ENCODE results near the gene MAP2K5.

Gene MAP2K5

GRCh38 chr15:67788986-67789385 lies 246.5 kb downstream of the MAP2K5 start:
- no peak for FAIRE-seq

DNA sequence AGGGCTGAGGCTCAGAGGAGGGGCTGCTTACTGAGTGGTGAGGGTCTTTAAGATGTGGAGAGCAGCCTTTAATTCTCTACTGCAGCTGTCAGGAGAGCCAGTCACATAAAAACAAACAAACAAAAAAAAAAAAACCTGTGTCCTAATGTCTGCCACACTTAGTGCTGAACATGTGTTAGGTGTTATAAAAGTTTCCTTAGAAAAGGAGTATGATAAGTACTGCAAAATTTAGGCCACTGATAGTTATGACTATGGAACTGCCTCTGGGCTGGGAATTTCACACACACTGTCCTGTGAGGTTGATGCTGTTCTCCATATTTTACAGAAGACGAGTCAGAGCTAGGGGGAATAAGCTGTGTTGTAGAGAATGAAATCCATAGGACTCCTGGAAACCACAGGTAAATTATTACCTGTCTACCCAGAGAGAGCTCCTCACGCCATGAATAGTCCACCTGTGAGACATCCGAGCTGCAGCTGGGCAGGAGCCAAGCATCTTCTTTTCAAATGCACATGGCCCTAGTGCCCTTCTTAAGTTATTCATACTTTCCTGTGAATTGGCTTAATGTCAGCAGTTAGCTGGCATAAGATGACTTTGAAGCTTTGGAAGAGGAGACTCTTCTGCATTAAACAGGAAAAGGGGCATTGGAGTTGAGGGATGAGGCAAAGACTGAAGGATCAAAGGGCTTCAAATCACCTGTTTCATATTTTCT lies 248.3 kb downstream of the MAP2K5 start:
- FAIRE-seq: no peak

DNA sequence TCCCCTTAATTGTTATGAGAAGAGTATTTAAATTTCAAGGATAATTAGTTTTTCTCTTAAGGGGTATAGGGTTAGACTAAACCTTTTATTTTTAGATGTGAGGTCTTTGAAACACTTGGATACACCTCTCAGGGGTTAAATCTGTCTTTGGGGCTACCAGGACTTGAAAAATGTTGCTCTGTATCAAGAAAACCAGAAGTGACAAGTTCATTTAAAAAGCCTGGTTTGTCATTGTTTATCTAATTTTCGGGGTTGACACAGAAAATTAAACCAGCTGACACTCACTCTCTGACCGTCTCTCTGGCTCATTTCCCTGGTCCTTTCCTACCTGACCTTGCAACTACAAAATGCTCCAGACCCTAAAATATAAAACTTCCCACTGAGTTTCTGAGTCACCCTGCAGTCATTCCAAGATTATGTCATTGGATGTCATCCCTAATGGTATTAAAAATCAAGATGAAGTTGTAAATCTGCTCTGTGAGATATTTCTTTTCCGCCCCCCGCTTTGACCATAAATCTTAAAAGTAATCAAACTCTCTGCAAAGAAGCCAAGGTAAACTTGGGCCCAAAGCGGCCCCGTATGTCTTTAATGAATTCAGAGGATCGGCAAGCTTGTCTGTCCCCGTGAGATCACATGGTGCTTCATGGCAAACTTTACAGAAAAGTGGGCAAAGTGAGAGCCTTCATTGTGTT lies 249.9 kb downstream of the MAP2K5 start:
- no peak for FAIRE-seq

DNA sequence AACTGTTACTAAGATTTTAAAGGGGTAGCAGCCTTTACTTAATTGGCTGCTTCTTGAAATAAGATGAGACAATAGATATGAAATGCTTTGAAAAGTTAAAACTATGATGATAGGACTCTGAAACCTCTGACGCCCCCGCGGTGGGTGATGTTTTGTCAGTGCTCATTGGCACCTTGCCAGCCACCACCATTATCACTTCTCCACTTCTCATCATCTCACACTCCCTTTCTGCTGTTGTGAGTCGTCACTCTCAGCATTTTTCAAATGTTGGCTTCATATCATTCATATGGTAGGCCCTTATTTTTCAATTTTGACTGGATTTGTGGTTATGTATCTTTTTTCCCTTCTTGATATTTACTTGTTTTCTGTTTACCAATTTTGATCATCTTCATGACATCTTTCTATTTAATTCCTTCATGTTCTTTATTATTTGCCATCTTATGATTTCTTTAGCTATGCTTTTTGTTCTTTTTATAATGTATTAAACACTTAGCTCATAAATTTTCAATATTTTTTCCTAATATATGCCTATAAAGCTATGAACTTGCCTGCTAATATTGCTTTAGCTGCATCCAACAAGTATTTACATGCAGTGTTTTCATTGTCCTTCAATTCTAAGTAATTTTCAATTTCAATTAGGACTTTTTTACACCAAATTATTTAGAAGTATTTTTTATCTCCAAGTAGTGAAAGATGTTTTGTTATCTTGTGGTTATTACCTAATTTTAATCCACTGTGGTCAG lies 252.5 kb downstream of the MAP2K5 start:
- FAIRE-seq: no peak

DNA sequence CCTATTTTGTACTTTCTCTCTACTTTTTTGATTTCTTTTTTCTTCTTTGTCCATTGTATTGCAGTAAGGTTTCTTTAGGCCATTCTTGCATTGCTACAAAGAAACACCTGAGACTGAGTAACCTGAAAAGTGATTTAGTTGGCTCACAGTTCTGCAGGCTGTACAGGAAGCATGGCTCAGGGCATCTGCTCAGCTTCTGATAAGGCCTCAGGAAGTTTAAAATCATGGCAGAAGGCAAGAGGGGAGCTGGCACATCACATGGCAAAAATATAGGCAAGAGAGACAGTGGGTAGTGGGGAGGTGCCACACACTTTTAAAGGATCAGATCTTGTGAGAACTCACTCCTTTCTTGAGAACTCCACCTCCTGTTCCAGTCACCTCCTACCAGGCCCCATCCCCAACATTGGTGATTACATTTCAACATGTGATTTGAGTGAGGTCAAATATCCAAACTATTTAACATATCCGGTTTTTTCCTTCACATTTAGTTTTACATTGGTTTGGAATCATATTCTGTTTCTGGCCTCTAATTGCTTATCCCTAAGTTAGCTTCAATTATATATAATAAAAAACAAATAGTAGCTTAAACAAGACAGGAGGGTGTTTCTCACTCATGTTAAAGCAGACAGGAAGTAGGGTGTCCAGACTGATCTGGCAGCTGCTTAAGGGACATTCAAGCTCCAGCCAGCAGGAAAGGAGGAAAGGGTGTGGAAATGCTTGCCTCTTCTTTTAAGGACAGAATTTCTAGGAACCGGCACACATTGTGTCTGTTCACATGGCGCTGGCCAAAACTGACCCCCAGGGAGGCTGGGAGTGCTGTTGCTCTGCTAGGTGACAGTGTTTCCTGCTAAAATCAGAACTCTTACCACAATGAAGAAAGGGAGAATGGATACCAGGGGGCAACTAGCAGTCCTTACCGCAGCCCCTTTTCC lies 254.0 kb downstream of the MAP2K5 start:
- FAIRE-seq: no peak

DNA sequence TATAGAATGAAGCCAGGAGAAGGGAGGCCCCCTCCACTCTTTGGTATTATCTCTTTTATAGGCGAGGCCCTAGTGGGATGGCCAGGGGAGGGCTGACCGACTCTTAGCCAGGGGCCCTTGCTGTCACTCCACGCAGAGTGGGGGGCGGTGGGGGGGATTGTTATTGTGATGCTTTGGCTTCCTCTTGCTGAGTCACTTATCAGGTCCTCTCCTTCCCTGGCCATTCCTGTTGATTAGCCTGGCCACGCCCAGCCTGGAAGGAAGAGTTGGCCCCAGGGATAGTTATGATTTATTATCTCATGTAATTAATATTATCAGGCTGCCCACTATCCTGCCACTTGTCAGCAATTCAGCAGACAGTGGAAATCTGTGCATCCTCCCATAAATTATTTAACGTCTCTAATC lies 257.3 kb downstream of the MAP2K5 start:
- no peak for FAIRE-seq

GRCh38 chr15:67801142-67801541 lies 258.6 kb downstream of the MAP2K5 start:
- FAIRE-seq: no peak

GRCh38 chr15:67801926-67802914 lies 259.7 kb downstream of the MAP2K5 start:
- no peak for FAIRE-seq

- FAIRE-seq: no peak
These were observed 260.8 kb downstream of the MAP2K5 start for GRCh38 chr15:67803299-67803698.

DNA sequence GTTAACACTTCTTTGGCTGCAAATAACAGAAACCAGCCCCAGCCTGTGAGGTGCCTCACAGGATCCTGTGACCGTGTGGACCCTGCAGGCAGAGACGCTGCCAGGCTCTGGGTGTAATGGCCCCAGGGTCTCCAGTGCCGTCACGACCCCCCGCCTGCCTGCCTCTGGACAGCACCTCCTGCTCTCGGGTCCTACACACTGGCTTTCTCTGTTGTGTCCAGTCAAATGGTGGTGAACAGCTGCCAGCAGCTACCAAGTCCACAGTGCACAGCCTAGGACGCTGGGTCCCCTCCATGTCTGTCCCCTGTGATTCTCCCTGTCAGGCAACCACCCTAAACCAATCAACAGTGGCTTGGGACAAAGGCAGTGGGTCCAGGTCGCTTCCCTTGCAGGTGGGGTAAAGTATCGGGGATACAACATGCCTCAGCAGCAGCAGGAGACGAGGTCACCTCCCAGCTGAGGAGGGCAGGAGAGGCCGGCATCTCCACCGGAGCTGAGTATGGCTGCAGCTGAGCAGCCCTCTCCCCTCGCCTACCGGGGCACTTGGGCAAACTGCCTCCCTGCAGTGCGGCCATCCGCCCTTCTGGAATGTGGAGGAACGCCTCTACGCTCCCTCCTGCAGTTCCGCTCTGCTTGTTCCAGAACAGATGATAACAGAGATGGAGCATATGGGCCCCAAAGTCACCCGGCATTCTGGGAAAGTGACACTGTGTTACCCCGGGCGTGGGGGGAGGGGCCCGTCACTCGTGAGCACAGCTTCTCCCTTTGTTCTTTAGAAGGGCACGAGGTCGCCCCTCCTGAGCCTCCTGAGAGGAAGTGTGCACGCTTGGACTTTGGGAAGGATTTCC lies 261.7 kb downstream of the MAP2K5 start:
- FAIRE-seq: no peak

DNA sequence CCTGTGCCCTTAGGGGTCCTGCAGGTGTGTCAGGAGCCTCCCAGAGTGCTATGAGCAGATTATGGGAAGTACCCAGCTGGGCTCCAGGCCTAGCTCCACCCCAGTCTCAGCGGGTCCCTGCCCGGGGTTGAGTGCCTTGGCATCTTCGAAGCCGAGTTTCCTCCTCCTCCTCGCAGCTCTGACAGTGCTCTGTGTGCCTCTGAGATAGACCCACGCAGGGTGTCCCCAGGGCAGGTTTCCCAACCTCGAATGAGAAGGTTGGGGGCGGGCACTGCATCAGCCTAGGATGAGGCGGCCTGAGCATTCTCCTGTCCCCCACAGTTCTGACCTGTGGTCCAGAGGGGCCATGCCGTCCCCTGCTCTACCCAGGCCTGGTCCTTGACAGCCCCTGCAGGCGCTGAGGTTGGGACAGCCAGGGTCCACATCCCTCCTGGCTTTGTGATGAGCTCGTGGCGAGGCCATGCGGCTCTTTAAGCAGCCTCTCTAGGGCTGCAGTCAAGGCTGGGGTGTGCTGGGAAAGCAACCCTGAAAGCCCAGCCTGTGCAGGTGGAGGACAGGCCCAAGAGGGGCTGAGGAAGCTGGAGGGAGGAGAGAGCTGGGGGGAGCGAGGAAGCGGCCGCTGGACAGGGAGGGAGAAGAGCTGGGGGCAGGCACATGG lies 262.6 kb downstream of the MAP2K5 start:
- no peak for FAIRE-seq

GRCh38 chr15:67805666-67806516 lies 263.4 kb downstream of the MAP2K5 start:
- no peak for FAIRE-seq

DNA sequence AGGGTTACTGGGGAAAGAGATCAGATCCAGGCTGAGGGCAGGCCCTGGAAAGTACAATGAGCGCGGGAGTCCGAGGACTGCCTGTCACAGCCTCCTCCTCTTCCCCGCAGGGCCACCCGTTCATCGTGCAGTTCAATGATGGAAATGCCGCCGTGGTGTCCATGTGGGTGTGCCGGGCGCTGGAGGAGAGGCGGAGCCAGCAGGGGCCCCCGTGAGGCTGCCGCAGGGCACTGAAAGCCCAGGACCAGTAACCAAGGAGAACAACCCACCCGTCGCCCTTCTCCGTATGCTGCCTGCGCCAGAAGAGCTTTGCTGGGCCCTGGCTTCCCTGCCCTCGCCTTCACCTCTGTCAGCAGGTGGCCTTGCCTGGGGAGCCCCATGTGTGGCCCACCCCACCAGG lies 264.0 kb downstream of the MAP2K5 start:
- no peak for FAIRE-seq

DNA sequence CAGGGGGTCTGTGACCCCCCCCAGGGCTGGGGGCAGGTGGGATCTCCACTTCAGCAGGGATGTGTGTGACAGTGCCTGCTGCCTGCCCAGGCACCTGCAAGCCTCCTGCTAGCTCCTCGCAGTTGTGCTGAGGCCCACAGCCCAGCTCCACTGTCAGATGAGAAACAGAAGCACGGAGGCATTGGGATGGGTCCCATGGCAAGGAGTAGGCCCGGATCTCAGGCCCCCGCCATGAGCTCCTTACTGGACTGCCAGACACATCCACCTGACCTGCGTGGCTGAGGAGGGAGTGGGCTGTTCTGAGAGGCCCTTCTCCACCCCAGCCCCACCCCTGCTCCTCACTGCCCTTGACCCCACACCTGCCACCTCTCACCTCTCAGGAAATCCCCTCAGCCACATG lies 264.6 kb downstream of the MAP2K5 start:
- no peak for FAIRE-seq

DNA sequence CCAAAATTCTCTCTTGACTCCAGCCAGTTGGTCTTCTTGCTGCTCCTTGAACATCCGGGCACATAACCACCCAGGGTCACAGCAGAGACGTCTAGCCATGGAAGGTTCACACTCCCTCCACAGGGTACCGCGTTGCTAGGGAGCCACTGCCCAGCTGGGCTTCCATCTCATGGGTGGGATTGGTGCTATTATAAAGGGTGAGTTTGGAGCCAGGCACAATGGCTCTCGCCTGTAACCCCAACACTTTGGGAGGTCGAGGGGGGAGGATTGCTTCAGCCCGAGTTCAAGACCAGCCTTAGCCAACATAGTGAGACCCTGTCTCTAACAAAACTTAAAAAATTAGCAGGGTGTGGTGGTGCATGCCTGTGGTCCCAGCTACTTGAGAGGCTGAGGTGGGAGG lies 265.3 kb downstream of the MAP2K5 start:
- FAIRE-seq: no peak

DNA sequence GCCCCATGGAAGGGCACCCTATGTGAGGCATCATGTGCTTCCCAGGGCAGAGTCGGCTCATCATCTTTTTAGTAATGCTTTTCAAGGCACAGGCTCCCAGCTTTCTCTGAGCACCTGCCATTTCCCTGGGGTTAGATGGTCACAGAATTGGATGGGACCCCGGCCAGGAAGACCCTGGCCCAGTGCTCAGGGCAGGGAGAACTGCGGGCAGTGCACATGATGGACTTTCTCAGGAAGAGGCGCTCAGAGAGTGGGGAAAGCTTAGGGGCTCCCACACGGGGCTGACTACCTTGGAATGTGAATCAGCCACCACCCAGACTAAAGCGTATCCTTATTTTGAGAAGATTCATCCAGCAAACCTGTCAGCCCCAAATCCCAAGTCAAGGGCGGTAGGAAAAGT lies 266.3 kb downstream of the MAP2K5 start:
- no peak for FAIRE-seq

GRCh38 chr15:67809441-67809840 lies 266.9 kb downstream of the MAP2K5 start:
- FAIRE-seq: no peak

GRCh38 chr15:67809866-67810265 lies 267.4 kb downstream of the MAP2K5 start:
- no peak for FAIRE-seq

GRCh38 chr15:67812241-67812644 lies 269.7 kb downstream of the MAP2K5 start:
- no peak for FAIRE-seq

Data from TTC549 (cell line).